TTC549 (cell line): ENCODE measurements around the gene RHBDD3.

Experiments
- FAIRE-seq: peaks from 2 replicates; lab custom pipeline; 2012; peaks lifted over from hg19 to GRCh38; lab: Jason Lieb, UNC

Gene RHBDD3

GRCh38 chr22:29269230-29269604 lies 1.4 kb upstream of the RHBDD3 start:
- no peak for FAIRE-seq

GRCh38 chr22:29268511-29269229 lies 889 bp upstream of the RHBDD3 start:
- no peak for FAIRE-seq

GRCh38 chr22:29267462-29267857 lies 321 bp downstream of the RHBDD3 start:
- FAIRE-seq: no peak

- no peak for FAIRE-seq
Measured at GRCh38 chr22:29266564-29267461, 968 bp downstream of the RHBDD3 start.

GRCh38 chr22:29265929-29266328 lies 1.9 kb downstream of the RHBDD3 start:
- FAIRE-seq: no peak

- FAIRE-seq: no peak
Measured at GRCh38 chr22:29265305-29265704, 2.5 kb downstream of the RHBDD3 start.

GRCh38 chr22:29263791-29264276 lies 3.9 kb downstream of the RHBDD3 start:
- FAIRE-seq: no peak

GRCh38 chr22:29260601-29261315 lies 7.0 kb downstream of the RHBDD3 start:
- FAIRE-seq: no peak

GRCh38 chr22:29260031-29260560 lies 7.7 kb downstream of the RHBDD3 start:
- FAIRE-seq: no peak

GRCh38 chr22:29259253-29259899 lies 8.4 kb downstream of the RHBDD3 start:
- no peak for FAIRE-seq

- no peak for FAIRE-seq
Measured at GRCh38 chr22:29258407-29259252, 9.2 kb downstream of the RHBDD3 start.

GRCh38 chr22:29257751-29258181 lies 10.0 kb downstream of the RHBDD3 start:
- no peak for FAIRE-seq

- FAIRE-seq: no peak
Measured at GRCh38 chr22:29256606-29257325, 11.0 kb downstream of the RHBDD3 start.

- no peak for FAIRE-seq
Measured at GRCh38 chr22:29255064-29255621, 12.6 kb downstream of the RHBDD3 start.

- no peak for FAIRE-seq
Measured at GRCh38 chr22:29254286-29254660, 13.5 kb downstream of the RHBDD3 start.

GRCh38 chr22:29253561-29254285 lies 14.1 kb downstream of the RHBDD3 start:
- no peak for FAIRE-seq

GRCh38 chr22:29251981-29252911 lies 15.5 kb downstream of the RHBDD3 start:
- no peak for FAIRE-seq

- FAIRE-seq: no peak
Measured at GRCh38 chr22:29251265-29251664, 16.5 kb downstream of the RHBDD3 start.
